ENCODE data around the gene SLC29A4. TPM values are rescaled to one million over a fixed set of nuclear protein-coding genes. Genes with fewer than 3 reads are reported as not detected.
A peak's percentile ranks its signal among the peaks of the same experiment; 100 is the strongest.
"Not testable (repeated sequence)": the region's sequence is repeated elsewhere in the genome, so short reads cannot be mapped to it uniquely, and the experiment has no call there.

SLC29A4 gene
- total RNA-seq, 1 donor from 2014 or later, result 8.8 TPM

DNA sequence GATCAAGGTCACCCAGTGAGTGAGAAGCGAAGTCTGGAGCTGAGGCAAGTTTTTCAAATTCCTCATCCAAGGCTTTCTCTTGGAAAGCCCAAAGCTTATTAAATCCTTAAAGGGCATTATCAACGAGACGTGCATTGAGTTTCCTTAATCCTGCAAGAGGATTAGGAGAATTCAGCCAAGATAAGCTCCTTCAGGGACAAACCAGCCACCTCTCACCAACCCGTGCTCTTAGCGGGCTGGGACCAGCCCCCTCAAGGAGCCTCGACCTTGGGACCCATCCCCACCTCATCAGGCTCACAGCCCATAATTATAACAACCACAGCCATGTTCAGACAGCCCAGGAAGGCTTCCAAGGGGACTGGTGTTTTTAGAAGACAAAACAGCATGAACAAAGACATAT, 12.0 kb upstream of the SLC29A4 start:
- intact Hi-C loops (cut with DNase I), result no loop called here
- ATAC-seq (no peak), DNase-seq (ENCODE audit: low spot score) (no peak)

DNA sequence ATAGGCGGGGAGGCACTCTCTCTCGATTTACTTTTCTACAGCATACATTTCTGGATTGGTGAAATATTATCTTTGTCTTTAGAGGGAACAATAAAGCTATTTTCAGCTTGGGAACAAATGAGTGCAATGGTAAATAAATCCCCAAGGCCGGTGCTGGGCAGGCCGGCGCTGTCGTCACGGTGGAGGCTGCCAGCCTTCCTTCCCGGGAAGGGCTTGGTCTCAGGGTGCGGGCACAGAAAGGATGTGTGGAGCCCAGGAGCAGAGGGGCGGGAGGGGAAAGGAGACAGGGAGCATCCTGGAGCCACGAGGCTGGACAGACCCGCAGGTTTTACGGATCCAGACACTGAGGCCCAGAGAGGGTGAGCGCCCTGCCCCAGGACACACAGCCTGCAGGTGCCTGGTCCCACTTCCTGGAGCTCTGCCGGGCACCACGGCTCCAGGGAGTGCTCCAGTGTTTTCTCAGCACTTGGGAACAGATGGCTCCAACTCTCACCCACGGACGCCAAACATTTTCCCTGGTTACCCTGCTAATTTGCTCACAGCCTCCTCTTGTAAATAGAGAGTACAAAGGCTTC, 8.8 kb upstream of the SLC29A4 start:
- ATAC-seq; DNase-seq (ENCODE audit: low spot score): not testable (repeated sequence)

GRCh38 chr7:5274441-5274840, 8.3 kb upstream of the SLC29A4 start:
- ATAC-seq (no peak), DNase-seq (ENCODE audit: low spot score) (no peak)
- intact Hi-C loops (cut with DNase I), result no loop called here

More for the DNA sequence above, 8.8 kb upstream of the SLC29A4 start:
- intact Hi-C loops (cut with DNase I), result not testable (repeated sequence)

DNA sequence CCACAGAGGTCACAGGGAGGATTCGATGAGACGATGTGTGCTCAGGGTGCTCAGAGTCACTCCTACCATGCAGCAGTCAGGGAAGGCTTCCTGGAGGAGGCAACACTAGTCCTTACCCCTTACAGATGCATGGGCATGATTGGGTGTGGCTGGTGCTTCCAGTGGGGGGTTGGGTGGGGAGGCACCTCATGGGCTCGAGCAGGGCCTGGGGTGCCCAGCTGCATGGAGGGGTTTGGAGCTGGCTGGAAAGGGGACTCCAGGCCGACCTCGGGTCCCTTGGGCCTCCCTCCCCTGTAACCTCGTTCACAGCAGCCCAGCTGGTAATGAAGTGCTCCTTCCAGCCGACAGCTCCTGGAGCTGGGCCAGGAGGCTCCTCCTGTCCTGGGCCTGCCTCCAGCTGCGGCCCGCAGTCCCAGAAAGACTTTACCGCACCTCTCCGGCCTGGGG, 7.7 kb upstream of the SLC29A4 start:
- ATAC-seq, result peak; percentile 81
- DNase-seq (ENCODE audit: low spot score); intact Hi-C loops (cut with DNase I): not testable (repeated sequence)

DNA sequence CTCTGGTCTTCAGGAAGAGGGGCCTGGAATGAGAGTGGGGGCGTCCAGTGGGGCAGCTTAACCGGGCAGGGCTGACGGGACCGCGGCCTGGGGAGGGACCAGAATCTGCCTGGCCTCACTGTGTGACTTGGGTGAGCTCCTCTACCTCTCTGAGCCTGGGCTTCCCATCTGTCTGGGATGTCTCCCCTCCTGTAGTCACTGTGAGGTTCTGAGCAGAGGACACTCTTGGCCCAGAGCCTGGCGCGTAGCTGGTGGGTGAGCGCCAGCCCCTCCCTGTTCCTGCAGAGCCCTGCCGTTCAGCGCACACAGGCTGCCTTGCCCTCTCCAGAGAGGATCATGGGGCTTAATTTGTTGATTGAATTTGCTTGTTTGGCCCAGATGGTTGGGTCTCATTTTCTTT, 7.2 kb upstream of the SLC29A4 start:
- intact Hi-C loops (cut with DNase I); DNase-seq (ENCODE audit: low spot score): not testable (repeated sequence)
- peak; percentile 54 for ATAC-seq

DNA sequence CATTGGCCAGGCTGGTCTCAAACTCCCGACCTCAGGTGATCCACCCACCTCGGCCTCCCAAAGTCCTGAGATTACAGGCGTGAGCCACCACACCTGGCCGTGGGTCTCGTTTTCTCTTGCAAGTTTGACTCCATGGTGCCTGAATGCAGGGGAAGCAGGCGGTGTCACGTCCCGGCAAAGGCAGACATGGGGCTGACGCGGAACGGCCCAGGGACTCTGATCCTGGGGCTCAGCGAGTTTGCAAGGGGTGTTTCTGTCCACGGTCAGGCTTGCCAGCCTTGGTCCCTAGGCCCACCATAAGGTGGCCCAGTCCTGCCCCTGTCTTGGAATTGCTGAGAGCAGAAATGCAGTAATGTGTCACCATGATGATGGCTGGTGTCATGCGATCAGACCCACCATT, 6.6 kb upstream of the SLC29A4 start:
- ATAC-seq; DNase-seq (ENCODE audit: low spot score); intact Hi-C loops (cut with DNase I): not testable (repeated sequence)

- DNase-seq (ENCODE audit: low spot score) (no peak), ATAC-seq (no peak)
- intact Hi-C loops (cut with DNase I), result no loop called here
Measured at GRCh38 chr7:5276611-5277010, 6.1 kb upstream of the SLC29A4 start.

- DNase-seq (ENCODE audit: low spot score) (no peak), ATAC-seq (no peak)
- intact Hi-C loops (cut with DNase I), result no loop called here
Measured at GRCh38 chr7:5278766-5279165, 4.0 kb upstream of the SLC29A4 start.

GRCh38 chr7:5279734-5280133, 3.0 kb upstream of the SLC29A4 start:
- intact Hi-C loops (cut with DNase I), result no loop called here
- ATAC-seq (no peak), DNase-seq (ENCODE audit: low spot score) (no peak)

GRCh38 chr7:5281598-5282500, 894 bp upstream of the SLC29A4 start:
- intact Hi-C loops (cut with DNase I); ATAC-seq: not testable (repeated sequence)

GRCh38 chr7:5283421-5284303, 919 bp downstream of the SLC29A4 start:
- ATAC-seq (peak; percentile 58), DNase-seq (ENCODE audit: low spot score) (no peak)
- intact Hi-C loops (cut with DNase I), result no loop called here

More at GRCh38 chr7:5281598-5282500, 894 bp upstream of the SLC29A4 start:
- not testable (repeated sequence) for DNase-seq (ENCODE audit: low spot score)

- ATAC-seq, result peak; percentile 30
- intact Hi-C loops (cut with DNase I), result no loop called here
- DNase-seq (ENCODE audit: low spot score), result peak; percentile 73
Measured at GRCh38 chr7:5284304-5285281, 1.9 kb downstream of the SLC29A4 start.

- DNase-seq (ENCODE audit: low spot score), result no peak
- intact Hi-C loops (cut with DNase I), result no loop called here
- ATAC-seq, result no peak
Measured at GRCh38 chr7:5286933-5287332, 4.2 kb downstream of the SLC29A4 start.

DNA sequence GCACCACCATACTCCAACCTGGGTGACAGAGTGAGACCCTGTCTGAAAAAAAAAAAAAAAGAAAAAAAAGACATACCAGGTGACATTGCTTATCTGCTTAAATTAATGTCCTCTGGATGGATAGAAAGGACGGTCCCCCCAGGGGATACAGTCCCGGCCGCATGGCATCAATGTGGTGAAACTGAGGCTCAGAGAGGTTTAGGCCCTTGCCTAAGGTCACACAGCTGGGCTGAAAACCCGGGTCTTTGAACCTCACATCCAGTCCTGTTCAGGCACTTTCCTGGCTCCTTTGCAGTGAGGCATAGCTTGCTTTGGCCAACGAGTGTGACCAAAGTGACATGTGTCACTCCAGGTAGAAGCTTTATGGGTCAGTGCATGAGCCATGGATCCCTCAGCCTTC, 4.6 kb downstream of the SLC29A4 start:
- DNase-seq (ENCODE audit: low spot score); intact Hi-C loops (cut with DNase I); ATAC-seq: not testable (repeated sequence)

GRCh38 chr7:5287802-5288201, 5.1 kb downstream of the SLC29A4 start:
- intact Hi-C loops (cut with DNase I), result no loop called here
- ATAC-seq (no peak), DNase-seq (ENCODE audit: low spot score) (no peak)

GRCh38 chr7:5288560-5288959, 5.8 kb downstream of the SLC29A4 start:
- ATAC-seq; intact Hi-C loops (cut with DNase I); DNase-seq (ENCODE audit: low spot score): not testable (repeated sequence)

DNA sequence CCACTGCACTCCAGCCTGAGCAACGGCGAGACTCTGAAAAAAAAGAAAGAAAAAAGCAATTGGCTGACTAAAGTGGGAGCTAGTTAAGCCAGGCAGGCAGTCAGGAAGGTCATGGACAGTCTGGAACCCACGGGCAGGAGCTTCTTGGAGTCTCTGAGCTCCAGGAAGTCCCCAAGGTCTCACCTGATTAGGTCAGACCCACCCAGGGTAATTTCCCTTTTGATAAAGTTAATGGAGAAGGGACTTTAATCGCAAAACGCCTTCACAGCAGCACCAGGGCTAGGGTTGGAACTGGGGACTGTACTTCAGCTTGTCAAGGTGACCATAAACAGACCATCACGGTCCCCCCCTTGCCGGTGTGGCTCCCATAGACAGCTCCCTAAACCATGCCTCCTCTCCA, 6.6 kb downstream of the SLC29A4 start:
- intact Hi-C loops (cut with DNase I), result no loop called here
- no peak for ATAC-seq
- DNase-seq (ENCODE audit: low spot score), result no peak

DNA sequence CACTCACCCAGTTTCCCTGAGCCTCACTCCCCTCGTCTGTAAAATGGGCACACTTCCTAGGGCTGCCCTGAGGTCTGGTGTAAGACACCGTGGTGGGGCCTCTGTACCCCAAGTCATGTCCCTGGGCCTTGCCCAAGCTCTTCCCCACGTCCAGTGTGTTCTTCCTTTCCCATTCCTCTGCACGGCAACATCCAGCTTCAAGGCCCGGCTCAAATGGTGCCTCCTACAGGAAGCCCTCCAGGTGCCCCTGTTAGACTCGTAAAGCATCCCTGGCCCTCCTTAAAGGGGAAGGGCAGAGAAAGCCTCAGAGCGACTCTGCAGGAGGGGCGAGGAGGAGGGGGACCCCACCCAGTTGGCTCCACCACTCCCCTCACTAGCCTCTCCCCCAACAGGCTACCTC, 8.6 kb downstream of the SLC29A4 start:
- ATAC-seq (no peak), DNase-seq (ENCODE audit: low spot score) (no peak)
- intact Hi-C loops (cut with DNase I), result no loop called here
